IPS-18a (cell line): ENCODE data around the gene PACRG.

Experiments used
- H3K27ac ChIP-seq: one replicate; pipeline ENCODE4 v1.5.1; 2013; ENCODE audit warnings: low read length
- H3K27me3 ChIP-seq: one replicate; pipeline ENCODE4 v1.6.1; 2013; ENCODE audit warnings: mild to moderate bottlenecking, low read length; ENCODE audit not compliant: control insufficient read depth, insufficient read depth
- H3K36me3 ChIP-seq: one replicate; pipeline ENCODE4 v1.6.1; 2013; ENCODE audit warnings: low read depth, low read length; ENCODE audit not compliant: control insufficient read depth
- H3K4me1 ChIP-seq: one replicate; pipeline ENCODE4 v1.6.1; 2013; ENCODE audit warnings: low read depth, low read length; ENCODE audit not compliant: control insufficient read depth
- H3K4me3 ChIP-seq: one replicate; pipeline ENCODE4 v1.5.1; 2013; ENCODE audit warnings: low read length
- H3K9ac ChIP-seq: one replicate; pipeline ENCODE4 v1.6.1; 2013; ENCODE audit warnings: mild to moderate bottlenecking, low read length, moderate library complexity
- H3K9me3 ChIP-seq: one replicate; pipeline ENCODE4 v1.6.1; 2013; ENCODE audit warnings: low read depth, low read length; ENCODE audit not compliant: control insufficient read depth

The PACRG gene

GRCh38 chr6:163195721-163196691 lies 468.2 kb downstream of the PACRG start:
- Histone ChIP-seq H3K9me3 (no peaks in the 10 kb centered on the region), H3K9ac (no peak overlapping the region), H3K27ac (no peak overlapping the region)

GRCh38 chr6:163197839-163198238 lies 470.1 kb downstream of the PACRG start:
- no peak overlapping the region for H3K4me3 ChIP-seq
- no peaks in the 10 kb centered on the region for H3K9me3 ChIP-seq
- H3K4me1 ChIP-seq, result no peaks in the 10 kb centered on the region
- H3K36me3 ChIP-seq, result no peaks in the 10 kb centered on the region
- no peaks in the 10 kb centered on the region for H3K27me3 ChIP-seq
- no peak overlapping the region for H3K9ac ChIP-seq
- no peak overlapping the region for H3K27ac ChIP-seq

More at GRCh38 chr6:163195721-163196691, 468.2 kb downstream of the PACRG start:
- no peak overlapping the region for H3K4me3 ChIP-seq
- no peaks in the 10 kb centered on the region for H3K27me3 ChIP-seq
- no peaks in the 10 kb centered on the region for H3K36me3 ChIP-seq
- H3K4me1 ChIP-seq, result no peaks in the 10 kb centered on the region

- Histone ChIP-seq H3K4me1 (no peaks in the 10 kb centered on the region), H3K27ac (no peak overlapping the region), H3K4me3 (no peak overlapping the region), H3K36me3 (no peaks in the 10 kb centered on the region), H3K9me3 (no peaks in the 10 kb centered on the region), H3K27me3 (no peaks in the 10 kb centered on the region), H3K9ac (no peak overlapping the region)
Measured at GRCh38 chr6:163198396-163198795, 470.6 kb downstream of the PACRG start.

GRCh38 chr6:163199371-163199770 lies 471.6 kb downstream of the PACRG start:
- Histone ChIP-seq H3K4me1 (no peaks in the 10 kb centered on the region), H3K9ac (no peak overlapping the region), H3K27me3 (no peaks in the 10 kb centered on the region), H3K9me3 (no peaks in the 10 kb centered on the region), H3K36me3 (no peaks in the 10 kb centered on the region), H3K27ac (no peak overlapping the region), H3K4me3 (no peak overlapping the region)

- Histone ChIP-seq H3K9ac (no peak overlapping the region), H3K4me1 (no peaks in the 10 kb centered on the region), H3K4me3 (no peak overlapping the region), H3K36me3 (no peaks in the 10 kb centered on the region), H3K9me3 (no peaks in the 10 kb centered on the region), H3K27me3 (no peaks in the 10 kb centered on the region), H3K27ac (no peak overlapping the region)
Measured at GRCh38 chr6:163200289-163200688, 472.5 kb downstream of the PACRG start.

GRCh38 chr6:163200694-163201093 lies 472.9 kb downstream of the PACRG start:
- no peak overlapping the region for H3K9ac ChIP-seq
- H3K27ac ChIP-seq, result no peak overlapping the region
- H3K27me3 ChIP-seq, result no peaks in the 10 kb centered on the region
- no peaks in the 10 kb centered on the region for H3K36me3 ChIP-seq
- no peaks in the 10 kb centered on the region for H3K9me3 ChIP-seq
- no peak overlapping the region for H3K4me3 ChIP-seq
- no peaks in the 10 kb centered on the region for H3K4me1 ChIP-seq

GRCh38 chr6:163201855-163202254 lies 474.1 kb downstream of the PACRG start:
- no peak overlapping the region for H3K9ac ChIP-seq
- H3K36me3 ChIP-seq, result no peaks in the 10 kb centered on the region
- H3K4me3 ChIP-seq, result no peak overlapping the region
- H3K9me3 ChIP-seq, result no peaks in the 10 kb centered on the region
- no peaks in the 10 kb centered on the region for H3K4me1 ChIP-seq
- no peak overlapping the region for H3K27ac ChIP-seq
- no peaks in the 10 kb centered on the region for H3K27me3 ChIP-seq

- Histone ChIP-seq H3K27me3 (no peaks in the 10 kb centered on the region), H3K9ac (no peak overlapping the region), H3K9me3 (peaks cover under 1% of the 10 kb centered on the region), H3K4me1 (no peaks in the 10 kb centered on the region), H3K36me3 (no peaks in the 10 kb centered on the region), H3K27ac (no peak overlapping the region), H3K4me3 (no peak overlapping the region)
Measured at GRCh38 chr6:163206196-163206595, 478.4 kb downstream of the PACRG start.

- no peak overlapping the region for H3K4me3 ChIP-seq
Measured at GRCh38 chr6:163207431-163208383, 479.9 kb downstream of the PACRG start.

GRCh38 chr6:163209005-163209404 lies 481.2 kb downstream of the PACRG start:
- H3K9me3 ChIP-seq, result peaks cover 13% of the 10 kb centered on the region
- H3K27ac ChIP-seq, result no peak overlapping the region
- H3K27me3 ChIP-seq, result no peaks in the 10 kb centered on the region
- no peak overlapping the region for H3K4me3 ChIP-seq
- no peaks in the 10 kb centered on the region for H3K36me3 ChIP-seq
- H3K9ac ChIP-seq, result no peak overlapping the region
- H3K4me1 ChIP-seq, result no peaks in the 10 kb centered on the region

More at GRCh38 chr6:163207431-163208383, 479.9 kb downstream of the PACRG start:
- no peak overlapping the region for H3K9ac ChIP-seq
- no peak overlapping the region for H3K27ac ChIP-seq
- no peaks in the 10 kb centered on the region for H3K36me3 ChIP-seq
- H3K4me1 ChIP-seq, result no peaks in the 10 kb centered on the region
- peaks cover 13% of the 10 kb centered on the region for H3K9me3 ChIP-seq
- no peaks in the 10 kb centered on the region for H3K27me3 ChIP-seq

- no peaks in the 10 kb centered on the region for H3K4me1 ChIP-seq
- no peaks in the 10 kb centered on the region for H3K27me3 ChIP-seq
- H3K36me3 ChIP-seq, result no peaks in the 10 kb centered on the region
- H3K4me3 ChIP-seq, result no peak overlapping the region
- H3K9ac ChIP-seq, result no peak overlapping the region
- H3K9me3 ChIP-seq, result peaks cover 13% of the 10 kb centered on the region
- no peak overlapping the region for H3K27ac ChIP-seq
Measured at GRCh38 chr6:163212123-163212522, 484.3 kb downstream of the PACRG start.
